Measurements from ENCODE around the gene PIPOX.
A peak's percentile ranks its signal among the peaks of the same experiment; 100 is the strongest.

PIPOX gene

GRCh38 chr17:29007456-29007855 lies 35.5 kb upstream of the PIPOX start:
- Histone ChIP-seq H3K27ac (ENCODE audit: low read depth, low read length) (no peak overlapping the region), H3K9ac (ENCODE audit: low read length) (no peak overlapping the region), H3K4me1 (ENCODE audit: control insufficient read depth, insufficient read depth, low read length) (peaks cover 56% of the 10 kb centered on the region), H3K36me3 (ENCODE audit: control insufficient read depth, insufficient read depth, low read length) (no peaks in the 10 kb centered on the region), H3K9me3 (ENCODE audit: control insufficient read depth, insufficient read depth, low read depth, low read length) (no peaks in the 10 kb centered on the region), H3K4me3 (ENCODE audit: low read depth, low read length) (no peak overlapping the region), H3K27me3 (ENCODE audit: control insufficient read depth, insufficient read depth, low read length) (peaks cover 50% of the 10 kb centered on the region)

- no peak overlapping the region for H3K9ac ChIP-seq (ENCODE audit: low read length)
- H3K4me1 ChIP-seq (ENCODE audit: control insufficient read depth, insufficient read depth, low read length), result peaks cover 51% of the 10 kb centered on the region
- no peaks in the 10 kb centered on the region for H3K9me3 ChIP-seq (ENCODE audit: control insufficient read depth, insufficient read depth, low read depth, low read length)
- no peak overlapping the region for H3K4me3 ChIP-seq (ENCODE audit: low read depth, low read length)
- no peaks in the 10 kb centered on the region for H3K36me3 ChIP-seq (ENCODE audit: control insufficient read depth, insufficient read depth, low read length)
- no peak overlapping the region for H3K27ac ChIP-seq (ENCODE audit: low read depth, low read length)
- H3K27me3 ChIP-seq (ENCODE audit: control insufficient read depth, insufficient read depth, low read length), result peaks cover 45% of the 10 kb centered on the region
Measured at GRCh38 chr17:29007860-29008455, 35.0 kb upstream of the PIPOX start.

DNA sequence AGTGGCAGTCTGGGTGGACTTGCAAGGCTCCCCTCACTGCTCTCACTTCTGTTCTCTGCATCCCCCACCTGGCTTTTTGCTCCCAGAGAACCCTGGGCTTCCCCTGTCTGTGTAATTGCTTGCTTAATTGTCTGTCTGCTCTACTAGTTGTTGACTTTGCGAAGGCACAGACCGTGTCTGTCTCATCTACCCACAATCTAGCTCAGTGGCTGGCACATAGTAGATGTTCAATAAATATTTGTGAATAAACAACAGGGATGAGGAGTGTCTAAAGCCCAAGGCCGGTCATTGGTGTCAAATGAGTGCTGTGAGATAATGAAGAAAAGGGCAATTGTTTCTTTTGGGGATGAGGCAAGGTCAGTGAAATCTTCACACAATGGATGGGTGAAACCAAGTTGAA lies 34.4 kb upstream of the PIPOX start:
- Histone ChIP-seq H3K9me3 (ENCODE audit: control insufficient read depth, insufficient read depth, low read depth, low read length) (no peaks in the 10 kb centered on the region), H3K27ac (ENCODE audit: low read depth, low read length) (no peak overlapping the region), H3K36me3 (ENCODE audit: control insufficient read depth, insufficient read depth, low read length) (no peaks in the 10 kb centered on the region), H3K27me3 (ENCODE audit: control insufficient read depth, insufficient read depth, low read length) (peaks cover 39% of the 10 kb centered on the region), H3K4me3 (ENCODE audit: low read depth, low read length) (no peak overlapping the region), H3K9ac (ENCODE audit: low read length) (no peak overlapping the region), H3K4me1 (ENCODE audit: control insufficient read depth, insufficient read depth, low read length) (peaks cover 45% of the 10 kb centered on the region)

DNA sequence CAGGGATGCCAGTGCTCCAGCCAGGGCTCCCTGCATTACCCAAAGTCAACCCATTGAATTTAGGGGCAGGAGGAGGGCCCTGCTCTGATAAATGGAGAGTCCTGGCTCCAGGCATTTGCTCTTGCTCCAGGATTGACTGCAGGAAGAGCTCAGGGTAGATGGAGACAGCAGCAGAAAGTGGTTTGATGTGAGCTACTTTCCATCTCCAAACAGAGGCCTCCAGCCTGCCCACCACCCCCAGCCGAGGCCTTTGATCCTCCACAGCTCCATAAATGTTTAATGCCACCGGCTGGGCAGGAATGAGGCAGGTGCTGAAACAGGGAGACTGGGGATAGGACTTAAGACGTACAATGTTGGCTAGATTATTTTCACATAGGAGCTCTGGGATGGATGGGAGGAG lies 32.8 kb upstream of the PIPOX start:
- Histone ChIP-seq H3K27me3 (ENCODE audit: control insufficient read depth, insufficient read depth, low read length) (peaks cover 23% of the 10 kb centered on the region), H3K4me1 (ENCODE audit: control insufficient read depth, insufficient read depth, low read length) (peaks cover 48% of the 10 kb centered on the region), H3K36me3 (ENCODE audit: control insufficient read depth, insufficient read depth, low read length) (no peaks in the 10 kb centered on the region), H3K27ac (ENCODE audit: low read depth, low read length) (no peak overlapping the region), H3K9me3 (ENCODE audit: control insufficient read depth, insufficient read depth, low read depth, low read length) (no peaks in the 10 kb centered on the region), H3K4me3 (ENCODE audit: low read depth, low read length) (no peak overlapping the region), H3K9ac (ENCODE audit: low read length) (no peak overlapping the region)

- Histone ChIP-seq H3K36me3 (ENCODE audit: control insufficient read depth, insufficient read depth, low read length) (no peaks in the 10 kb centered on the region), H3K4me3 (ENCODE audit: low read depth, low read length) (no peak overlapping the region), H3K27ac (ENCODE audit: low read depth, low read length) (no peak overlapping the region), H3K4me1 (ENCODE audit: control insufficient read depth, insufficient read depth, low read length) (peaks cover 45% of the 10 kb centered on the region), H3K9ac (ENCODE audit: low read length) (no peak overlapping the region), H3K9me3 (ENCODE audit: control insufficient read depth, insufficient read depth, low read depth, low read length) (no peaks in the 10 kb centered on the region), H3K27me3 (ENCODE audit: control insufficient read depth, insufficient read depth, low read length) (peaks cover 19% of the 10 kb centered on the region)
Measured at GRCh38 chr17:29010586-29010985, 32.4 kb upstream of the PIPOX start.

DNA sequence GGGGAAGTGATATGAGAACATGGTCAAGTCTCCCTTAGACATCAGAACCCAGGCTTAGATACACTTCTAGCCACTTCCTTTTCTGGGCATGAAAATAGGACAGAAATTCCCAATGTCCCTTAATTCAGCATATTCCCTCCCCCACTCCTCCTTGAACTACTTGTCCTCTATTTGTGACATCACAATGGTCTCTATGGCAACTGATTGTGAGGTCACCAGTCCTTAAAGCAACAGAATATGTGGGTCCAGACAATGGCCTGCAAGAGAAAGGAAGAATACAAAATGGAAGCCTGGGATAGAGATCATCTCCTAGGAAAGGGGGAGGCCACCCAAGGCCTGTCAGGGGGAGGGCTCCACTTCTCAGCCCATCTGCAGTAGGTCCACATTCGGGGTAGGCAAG lies 30.4 kb upstream of the PIPOX start:
- H3K9ac ChIP-seq (ENCODE audit: low read length), result no peak overlapping the region
- peaks cover 5% of the 10 kb centered on the region for H3K27me3 ChIP-seq (ENCODE audit: control insufficient read depth, insufficient read depth, low read length)
- no peak overlapping the region for H3K27ac ChIP-seq (ENCODE audit: low read depth, low read length)
- H3K9me3 ChIP-seq (ENCODE audit: control insufficient read depth, insufficient read depth, low read depth, low read length), result no peaks in the 10 kb centered on the region
- no peak overlapping the region for H3K4me3 ChIP-seq (ENCODE audit: low read depth, low read length)
- H3K36me3 ChIP-seq (ENCODE audit: control insufficient read depth, insufficient read depth, low read length), result no peaks in the 10 kb centered on the region
- H3K4me1 ChIP-seq (ENCODE audit: control insufficient read depth, insufficient read depth, low read length), result peaks cover 51% of the 10 kb centered on the region

- peaks cover 4% of the 10 kb centered on the region; the same call in 1 of the 2 replicates for H3K27me3 ChIP-seq (ENCODE audit: control insufficient read depth, insufficient read depth, low read length)
Measured at GRCh38 chr17:29014716-29015115, 28.2 kb upstream of the PIPOX start.

DNA sequence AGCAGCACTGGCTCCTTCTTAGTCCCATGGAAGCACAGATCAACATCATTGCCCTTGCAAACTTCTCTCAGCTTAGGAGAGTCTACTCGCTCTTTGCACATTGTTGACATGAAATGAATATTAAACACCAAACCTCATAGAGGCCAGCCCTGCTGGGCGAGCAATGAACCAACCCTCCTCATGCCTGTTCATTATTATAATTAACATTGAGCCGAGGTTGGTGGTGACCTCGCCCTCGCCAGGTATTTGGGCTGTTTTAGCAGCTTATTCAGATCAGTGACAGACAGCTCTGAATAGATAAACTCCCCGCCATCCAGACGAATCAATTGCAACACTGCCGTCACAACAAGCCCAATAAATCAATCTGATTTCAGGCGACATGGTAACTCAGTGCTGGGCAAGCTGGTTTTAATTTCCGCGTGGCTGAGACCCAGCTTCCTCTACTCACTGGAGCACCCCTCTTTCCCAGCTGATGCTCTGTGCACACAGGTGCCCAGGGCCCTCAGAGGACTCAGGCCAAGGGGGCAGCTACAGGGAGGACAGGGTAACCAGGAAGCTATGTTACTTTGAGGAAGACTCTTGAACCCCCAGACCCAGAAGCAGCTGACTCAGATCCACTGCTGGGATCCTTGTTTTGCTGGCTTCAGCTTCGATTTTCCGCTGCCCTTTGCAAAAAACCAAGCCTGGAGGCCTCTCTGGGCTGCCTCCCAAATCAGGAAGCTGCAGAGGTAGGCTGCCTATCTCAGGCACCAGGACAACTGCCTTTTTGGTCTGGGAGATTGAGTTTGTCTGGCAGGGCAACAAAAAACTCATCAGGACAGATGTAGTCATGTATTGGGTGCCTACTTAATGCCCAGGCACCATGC lies 26.4 kb upstream of the PIPOX start:
- Histone ChIP-seq H3K9me3 (ENCODE audit: control insufficient read depth, insufficient read depth, low read depth, low read length) (no peaks in the 10 kb centered on the region), H3K27me3 (ENCODE audit: control insufficient read depth, insufficient read depth, low read length) (peaks cover 4% of the 10 kb centered on the region; the same call in 1 of the 2 replicates), H3K9ac (ENCODE audit: low read length) (no peak overlapping the region), H3K27ac (ENCODE audit: low read depth, low read length) (no peak overlapping the region), H3K4me3 (ENCODE audit: low read depth, low read length) (no peak overlapping the region), H3K36me3 (ENCODE audit: control insufficient read depth, insufficient read depth, low read length) (no peaks in the 10 kb centered on the region), H3K4me1 (ENCODE audit: control insufficient read depth, insufficient read depth, low read length) (peaks cover 43% of the 10 kb centered on the region)

More at GRCh38 chr17:29014716-29015115, 28.2 kb upstream of the PIPOX start:
- peaks cover 56% of the 10 kb centered on the region for H3K4me1 ChIP-seq (ENCODE audit: control insufficient read depth, insufficient read depth, low read length)
- H3K9ac ChIP-seq (ENCODE audit: low read length), result no peak overlapping the region
- no peak overlapping the region for H3K27ac ChIP-seq (ENCODE audit: low read depth, low read length)
- H3K4me3 ChIP-seq (ENCODE audit: low read depth, low read length), result no peak overlapping the region
- no peaks in the 10 kb centered on the region for H3K36me3 ChIP-seq (ENCODE audit: control insufficient read depth, insufficient read depth, low read length)
- H3K9me3 ChIP-seq (ENCODE audit: control insufficient read depth, insufficient read depth, low read depth, low read length), result no peaks in the 10 kb centered on the region

DNA sequence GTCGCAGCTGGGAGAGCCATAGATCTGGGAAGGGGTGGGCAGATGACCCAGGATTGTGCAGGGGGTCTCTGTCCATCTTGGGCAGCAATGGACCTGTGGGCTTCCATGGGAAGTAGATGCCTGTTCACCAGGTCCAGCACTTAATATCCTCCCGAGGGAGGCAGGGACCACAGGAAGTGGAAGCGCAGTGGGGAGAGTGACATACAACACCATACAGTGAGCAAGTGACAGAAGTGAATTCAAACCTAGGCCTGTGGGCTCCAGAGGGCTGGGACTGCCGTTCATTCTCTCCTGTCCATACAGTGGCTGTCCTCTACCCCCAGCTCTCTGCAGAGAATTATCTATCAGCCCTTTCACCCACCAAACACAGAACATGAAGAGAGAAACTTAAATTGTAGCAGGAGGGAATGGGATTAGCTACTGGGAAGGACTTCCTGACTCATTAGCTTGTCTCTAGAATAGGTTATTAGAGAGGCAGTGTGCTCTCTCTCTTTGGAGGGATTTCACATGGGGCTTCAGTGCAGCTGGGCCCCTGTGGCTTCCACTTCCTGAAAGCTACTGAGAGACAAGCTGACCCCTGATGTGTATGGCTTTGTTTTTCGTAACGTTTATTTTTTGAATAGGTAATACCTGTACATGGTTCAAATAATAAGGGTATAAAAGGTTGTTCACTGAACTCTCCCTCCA lies 24.0 kb upstream of the PIPOX start:
- no peak overlapping the region for H3K27ac ChIP-seq (ENCODE audit: low read depth, low read length)
- H3K4me1 ChIP-seq (ENCODE audit: control insufficient read depth, insufficient read depth, low read length), result peaks cover 43% of the 10 kb centered on the region
- H3K9ac ChIP-seq (ENCODE audit: low read length), result no peak overlapping the region
- H3K4me3 ChIP-seq (ENCODE audit: low read depth, low read length), result no peak overlapping the region; the same call in 1 of the 2 replicates
- H3K9me3 ChIP-seq (ENCODE audit: control insufficient read depth, insufficient read depth, low read depth, low read length), result no peaks in the 10 kb centered on the region
- H3K36me3 ChIP-seq (ENCODE audit: control insufficient read depth, insufficient read depth, low read length), result no peaks in the 10 kb centered on the region
- peaks cover 8% of the 10 kb centered on the region; the same call in 1 of the 2 replicates for H3K27me3 ChIP-seq (ENCODE audit: control insufficient read depth, insufficient read depth, low read length)

GRCh38 chr17:29019475-29020181 lies 23.3 kb upstream of the PIPOX start:
- no peak overlapping the region for H3K9ac ChIP-seq (ENCODE audit: low read length)
- peaks cover 39% of the 10 kb centered on the region for H3K4me1 ChIP-seq (ENCODE audit: control insufficient read depth, insufficient read depth, low read length)
- no peaks in the 10 kb centered on the region for H3K9me3 ChIP-seq (ENCODE audit: control insufficient read depth, insufficient read depth, low read depth, low read length)
- H3K36me3 ChIP-seq (ENCODE audit: control insufficient read depth, insufficient read depth, low read length), result no peaks in the 10 kb centered on the region
- H3K4me3 ChIP-seq (ENCODE audit: low read depth, low read length), result peak overlapping the region; percentile 24
- no peak overlapping the region for H3K27ac ChIP-seq (ENCODE audit: low read depth, low read length)
- peaks cover 8% of the 10 kb centered on the region; the same call in 1 of the 2 replicates for H3K27me3 ChIP-seq (ENCODE audit: control insufficient read depth, insufficient read depth, low read length)

Measured in HUES6 (cell line).